ENCODE data around the gene GRB2.
"Not testable (repeated sequence)": the region's sequence is repeated elsewhere in the genome, so short reads cannot be mapped to it uniquely, and the experiment has no call there.

GRB2 gene

DNA sequence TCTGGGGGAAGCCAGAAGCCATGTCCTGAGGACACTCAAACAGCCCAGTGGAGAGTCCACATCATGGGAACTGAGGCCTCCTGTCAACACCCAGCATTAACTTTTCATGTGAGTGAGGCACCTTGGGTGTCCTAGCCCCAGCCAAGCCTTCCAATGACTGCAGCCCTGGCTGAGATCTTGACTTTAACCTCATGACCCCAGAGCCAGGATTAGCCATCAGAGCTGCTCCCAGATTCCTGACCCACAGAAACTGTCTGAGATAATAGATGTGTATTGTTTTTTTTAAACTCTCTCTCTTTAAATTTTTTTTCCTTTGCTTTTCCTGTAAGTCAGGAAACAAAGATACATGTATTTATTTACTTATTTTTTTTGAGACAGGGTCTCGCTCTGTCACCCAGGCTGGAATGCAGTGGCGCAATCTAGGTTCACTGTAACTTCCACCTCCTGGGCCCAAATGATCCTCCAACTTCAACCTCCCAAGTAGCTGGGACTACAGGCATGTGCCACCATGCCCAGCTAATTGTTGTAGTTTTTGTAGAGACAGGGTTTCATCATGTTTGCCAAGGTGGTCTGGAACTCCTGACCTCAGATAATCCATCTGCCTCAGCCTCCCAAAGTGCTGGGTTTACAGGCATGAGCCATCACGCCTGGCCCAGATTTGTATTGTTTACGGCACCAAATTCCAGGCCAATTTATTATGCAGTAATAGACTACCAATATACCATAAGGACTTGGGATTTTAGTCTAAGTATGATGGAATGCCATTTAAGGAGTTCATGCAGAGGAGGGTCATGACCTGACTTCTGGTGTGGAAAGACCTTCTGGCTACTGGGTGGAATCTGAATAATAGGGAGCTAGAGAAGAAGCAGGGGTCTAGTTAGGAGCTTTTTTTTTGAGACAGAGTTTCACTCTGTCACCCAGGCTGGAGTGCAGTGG lies 37.0 kb upstream of the GRB2 start:
- H3K4me1 ChIP-seq (ENCODE audit: insufficient read depth, insufficient read length) = no peaks in the 10 kb centered on the region
- H3K36me3 ChIP-seq (ENCODE audit: insufficient read depth, insufficient read length, low read length) = no peaks in the 10 kb centered on the region
- no peak overlapping the region for H3K9ac ChIP-seq (ENCODE audit: insufficient read length, low read depth)
- H3K9me3 ChIP-seq (ENCODE audit: insufficient read depth, low read length) = no peaks in the 10 kb centered on the region
- no peak for TF ChIP-seq ZNF274 (IDR thresholded peaks at IDR 0.05; ENCODE audit: low read depth, low read length)
- TF ChIP-seq YY1 (IDR thresholded peaks at IDR 0.05; ENCODE audit: insufficient read depth, insufficient read length) = no peak
- TF ChIP-seq SUZ12 (IDR thresholded peaks at IDR 0.05; ENCODE audit: extremely low read depth, insufficient read depth, insufficient read length) = no peak
- no peaks in the 10 kb centered on the region for H3K27me3 ChIP-seq (ENCODE audit: insufficient read depth, insufficient read length)
- no peak overlapping the region for H3K4me3 ChIP-seq (ENCODE audit: insufficient read length, low read depth)
- no peak for DNase-seq (ENCODE audit: low read depth, low spot score)

DNA sequence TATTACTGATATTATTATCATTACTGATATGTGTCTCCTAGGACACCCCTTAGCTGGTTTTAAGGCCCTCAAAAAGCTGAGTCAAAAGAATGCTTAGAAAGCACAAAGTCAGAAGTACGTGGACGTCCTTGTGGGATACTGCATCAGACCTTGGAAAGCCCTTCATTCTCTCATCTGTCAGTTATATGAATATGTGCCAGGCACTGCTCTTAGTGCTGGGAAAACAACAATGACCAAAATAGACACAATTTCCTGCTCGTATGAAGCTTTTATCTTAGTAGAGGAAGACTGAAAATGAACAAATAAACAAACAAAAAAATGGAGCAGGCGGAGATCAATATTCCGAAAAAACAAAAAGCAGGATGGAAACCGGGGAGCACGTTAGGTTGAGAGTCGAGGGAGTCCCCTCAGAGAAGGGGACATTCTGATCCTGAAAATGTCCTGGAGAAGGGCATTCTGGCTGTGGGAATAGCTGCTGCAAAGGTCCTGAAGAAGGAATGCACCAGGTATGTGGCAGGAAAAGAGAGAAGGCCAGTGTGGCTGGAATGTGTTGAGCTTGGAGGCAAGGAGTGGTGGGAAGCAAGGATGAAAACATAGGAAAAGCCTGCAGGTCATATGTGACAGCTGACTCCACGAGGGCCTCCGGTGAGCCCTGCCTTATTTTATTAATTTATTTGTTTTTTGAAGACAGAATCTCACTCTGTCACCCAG lies 35.4 kb upstream of the GRB2 start:
- Histone ChIP-seq H3K9ac (ENCODE audit: insufficient read length, low read depth) (no peak overlapping the region), H3K27me3 (ENCODE audit: insufficient read depth, insufficient read length) (no peaks in the 10 kb centered on the region), H3K4me3 (ENCODE audit: insufficient read length, low read depth) (no peak overlapping the region), H3K36me3 (ENCODE audit: insufficient read depth, insufficient read length, low read length) (no peaks in the 10 kb centered on the region), H3K4me1 (ENCODE audit: insufficient read depth, insufficient read length) (no peaks in the 10 kb centered on the region), H3K9me3 (ENCODE audit: insufficient read depth, low read length) (no peaks in the 10 kb centered on the region)
- TF ChIP-seq YY1 (IDR thresholded peaks at IDR 0.05; ENCODE audit: insufficient read depth, insufficient read length) (no peak), SUZ12 (IDR thresholded peaks at IDR 0.05; ENCODE audit: extremely low read depth, insufficient read depth, insufficient read length) (no peak), ZNF274 (IDR thresholded peaks at IDR 0.05; ENCODE audit: low read depth, low read length) (no peak)
- no peak for DNase-seq (ENCODE audit: low read depth, low spot score)

DNA sequence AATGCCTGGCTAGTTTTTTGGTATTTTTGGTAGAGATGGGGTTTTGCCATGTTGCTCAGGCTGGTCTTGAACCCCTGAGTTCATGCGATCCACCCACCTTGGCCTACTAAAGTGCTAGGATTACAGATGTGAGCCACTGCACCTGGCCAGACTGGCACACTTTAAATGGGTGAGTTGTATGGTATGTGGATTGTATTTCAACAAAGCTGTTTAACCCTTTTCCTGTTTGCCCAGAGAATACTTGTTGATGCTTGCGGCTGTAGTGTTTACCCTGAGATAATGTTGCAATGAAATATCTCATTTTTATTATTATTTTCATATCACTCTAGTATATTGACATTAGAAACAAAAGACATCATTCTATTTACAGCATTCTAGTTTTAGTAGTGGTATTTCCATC lies 33.8 kb upstream of the GRB2 start:
- H3K9ac ChIP-seq (ENCODE audit: insufficient read length, low read depth) = no peak overlapping the region
- H3K4me3 ChIP-seq (ENCODE audit: insufficient read length, low read depth) = no peak overlapping the region
- no peak for TF ChIP-seq SUZ12 (IDR thresholded peaks at IDR 0.05; ENCODE audit: extremely low read depth, insufficient read depth, insufficient read length)
- no peak for TF ChIP-seq YY1 (IDR thresholded peaks at IDR 0.05; ENCODE audit: insufficient read depth, insufficient read length)
- TF ChIP-seq ZNF274 (IDR thresholded peaks at IDR 0.05; ENCODE audit: low read depth, low read length) = no peak

DNA sequence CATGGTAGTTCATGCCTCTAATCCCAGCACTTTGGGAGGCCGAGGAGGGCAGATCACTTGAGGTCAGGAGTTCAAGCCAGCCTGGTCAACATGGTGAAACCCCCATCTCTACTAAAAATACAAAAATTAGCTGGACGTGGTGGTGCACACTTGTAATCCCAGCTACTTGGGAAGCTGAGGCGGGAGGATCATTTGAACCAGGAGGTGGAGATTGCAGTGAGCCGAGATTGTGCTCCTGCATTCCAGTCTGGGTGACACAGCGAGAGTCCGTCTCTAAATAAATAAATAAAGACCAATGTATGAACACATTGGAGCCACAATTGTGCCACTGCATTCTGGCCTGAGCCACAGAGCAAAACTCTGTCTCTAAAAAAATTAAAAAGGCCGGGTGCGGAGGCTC lies 31.9 kb upstream of the GRB2 start:
- DNase-seq (ENCODE audit: low read depth, low spot score); H3K9ac ChIP-seq (ENCODE audit: insufficient read length, low read depth); H3K36me3 ChIP-seq (ENCODE audit: insufficient read depth, insufficient read length, low read length); H3K4me1 ChIP-seq (ENCODE audit: insufficient read depth, insufficient read length); H3K9me3 ChIP-seq (ENCODE audit: insufficient read depth, low read length); H3K27me3 ChIP-seq (ENCODE audit: insufficient read depth, insufficient read length); H3K4me3 ChIP-seq (ENCODE audit: insufficient read length, low read depth): not testable (repeated sequence)

More for the DNA sequence above, 33.8 kb upstream of the GRB2 start:
- no peaks in the 10 kb centered on the region for H3K27me3 ChIP-seq (ENCODE audit: insufficient read depth, insufficient read length)
- H3K9me3 ChIP-seq (ENCODE audit: insufficient read depth, low read length) = no peaks in the 10 kb centered on the region
- DNase-seq (ENCODE audit: low read depth, low spot score) = no peak
- no peaks in the 10 kb centered on the region for H3K36me3 ChIP-seq (ENCODE audit: insufficient read depth, insufficient read length, low read length)
- H3K4me1 ChIP-seq (ENCODE audit: insufficient read depth, insufficient read length) = no peaks in the 10 kb centered on the region

DNA sequence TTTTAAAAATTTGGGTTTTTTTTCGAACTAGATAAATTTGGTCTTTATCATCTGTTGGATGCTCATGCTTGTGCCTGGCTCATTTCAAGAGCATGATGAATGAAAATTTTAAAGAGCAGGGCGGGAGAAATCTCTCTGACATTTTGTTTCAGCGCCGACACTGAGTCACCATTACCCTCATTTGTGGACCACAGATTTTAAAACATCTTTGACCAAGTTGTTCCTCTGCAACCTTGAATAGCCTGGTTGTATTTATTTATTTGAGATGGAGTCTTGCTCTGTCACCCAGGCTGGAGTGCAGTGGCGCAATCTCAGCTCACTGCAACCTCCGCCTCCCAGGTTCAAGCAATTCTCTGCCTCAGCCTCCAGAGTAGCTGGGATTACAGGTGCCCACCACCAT lies 29.0 kb upstream of the GRB2 start:
- not testable (repeated sequence) for H3K9ac ChIP-seq (ENCODE audit: insufficient read length, low read depth); H3K4me1 ChIP-seq (ENCODE audit: insufficient read depth, insufficient read length); H3K27me3 ChIP-seq (ENCODE audit: insufficient read depth, insufficient read length); DNase-seq (ENCODE audit: low read depth, low spot score); H3K36me3 ChIP-seq (ENCODE audit: insufficient read depth, insufficient read length, low read length); H3K9me3 ChIP-seq (ENCODE audit: insufficient read depth, low read length); H3K4me3 ChIP-seq (ENCODE audit: insufficient read length, low read depth)

DNA sequence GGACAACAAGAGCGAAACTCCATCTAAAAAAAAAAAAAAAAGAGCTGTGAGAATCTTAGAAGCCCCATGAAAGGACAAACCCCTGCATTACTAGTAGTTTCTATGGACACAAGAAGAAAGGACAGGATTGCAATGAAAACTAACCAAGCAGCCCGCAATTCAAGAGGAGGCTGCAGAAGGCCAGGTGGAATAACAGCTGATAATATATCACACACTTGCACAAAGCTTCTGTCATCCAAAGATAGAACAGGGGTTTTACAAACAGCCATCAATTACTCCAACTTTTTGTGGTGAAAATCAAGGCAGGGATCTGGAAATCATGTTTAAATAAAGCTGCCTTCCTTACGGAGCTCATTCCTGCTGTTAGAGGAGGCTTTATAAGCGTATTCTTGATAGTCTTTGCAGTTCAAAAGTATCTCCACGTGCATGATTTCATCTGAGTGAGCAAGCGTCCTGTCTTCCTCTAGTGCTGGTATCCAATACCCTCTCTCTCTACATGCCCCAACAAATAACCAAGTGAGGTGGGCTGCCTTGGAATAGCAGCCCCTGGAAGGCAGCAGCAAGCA lies 27.8 kb upstream of the GRB2 start:
- no peak overlapping the region for H3K4me3 ChIP-seq (ENCODE audit: insufficient read length, low read depth)
- TF ChIP-seq ZNF274 (IDR thresholded peaks at IDR 0.05; ENCODE audit: low read depth, low read length) = no peak
- no peak for TF ChIP-seq YY1 (IDR thresholded peaks at IDR 0.05; ENCODE audit: insufficient read depth, insufficient read length)
- no peak for TF ChIP-seq SUZ12 (IDR thresholded peaks at IDR 0.05; ENCODE audit: extremely low read depth, insufficient read depth, insufficient read length)
- DNase-seq (ENCODE audit: low read depth, low spot score) = no peak
- H3K4me1 ChIP-seq (ENCODE audit: insufficient read depth, insufficient read length) = no peaks in the 10 kb centered on the region
- no peaks in the 10 kb centered on the region for H3K27me3 ChIP-seq (ENCODE audit: insufficient read depth, insufficient read length)
- no peaks in the 10 kb centered on the region for H3K9me3 ChIP-seq (ENCODE audit: insufficient read depth, low read length)
- no peaks in the 10 kb centered on the region for H3K36me3 ChIP-seq (ENCODE audit: insufficient read depth, insufficient read length, low read length)
- H3K9ac ChIP-seq (ENCODE audit: insufficient read length, low read depth) = no peak overlapping the region

DNA sequence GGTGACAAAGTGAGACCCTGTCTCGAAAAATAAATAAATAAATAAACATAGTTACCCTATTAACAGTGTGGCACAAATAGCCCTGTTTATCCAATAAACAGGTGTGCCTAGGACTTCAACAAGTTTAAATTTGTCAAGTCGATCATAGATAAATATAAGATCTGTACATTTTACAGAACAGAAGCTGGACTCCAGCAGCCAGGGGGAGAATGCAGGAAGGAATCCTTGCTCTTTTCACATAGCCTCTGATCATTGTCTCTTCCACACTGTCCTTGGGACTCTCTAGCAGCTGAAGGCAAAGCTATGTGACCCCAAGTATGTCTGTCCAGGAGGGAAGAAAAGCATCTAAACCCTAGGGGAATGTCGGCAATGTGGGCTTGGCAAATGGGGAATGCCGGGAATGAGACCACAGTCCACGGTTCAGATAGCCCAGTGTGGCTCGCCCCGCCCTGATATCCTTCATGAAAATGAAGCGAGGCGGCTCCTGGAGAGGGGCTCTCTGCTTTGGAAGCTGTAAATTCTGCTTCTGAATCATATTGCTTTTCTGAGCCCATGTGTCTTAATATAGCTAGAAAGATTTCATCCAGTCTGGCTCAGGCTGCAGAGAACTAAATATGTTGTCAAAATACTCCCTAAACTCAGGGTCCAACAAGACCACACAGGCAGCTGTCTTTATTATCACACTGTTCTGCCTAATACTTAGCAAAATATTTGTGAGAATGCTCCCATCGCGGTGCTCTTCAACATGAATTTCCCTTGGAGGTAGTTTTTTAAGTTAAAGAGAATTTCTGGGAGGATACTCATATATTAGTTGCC lies 24.9 kb upstream of the GRB2 start:
- Histone ChIP-seq H3K9me3 (ENCODE audit: insufficient read depth, low read length) (no peaks in the 10 kb centered on the region), H3K9ac (ENCODE audit: insufficient read length, low read depth) (peak overlapping the region; percentile 34), H3K4me1 (ENCODE audit: insufficient read depth, insufficient read length) (no peaks in the 10 kb centered on the region), H3K4me3 (ENCODE audit: insufficient read length, low read depth) (no peak overlapping the region), H3K36me3 (ENCODE audit: insufficient read depth, insufficient read length, low read length) (no peaks in the 10 kb centered on the region), H3K27me3 (ENCODE audit: insufficient read depth, insufficient read length) (no peaks in the 10 kb centered on the region)
- DNase-seq (ENCODE audit: low read depth, low spot score) = peak; percentile 57
- TF ChIP-seq ZNF274 (IDR thresholded peaks at IDR 0.05; ENCODE audit: low read depth, low read length) (no peak), SUZ12 (IDR thresholded peaks at IDR 0.05; ENCODE audit: extremely low read depth, insufficient read depth, insufficient read length) (no peak), YY1 (IDR thresholded peaks at IDR 0.05; ENCODE audit: insufficient read depth, insufficient read length) (no peak)
